GM18909 (cell line): Measurements from ENCODE around the gene TUBB.

Experiments used
- ATAC-seq: cut with Tn5 transposase; IDR thresholded peaks from one replicate; pipeline ENCODE4 v1.9.1; 2021; ENCODE audit warnings: mild to moderate bottlenecking; ENCODE audit not compliant: unreplicated experiment, poor library complexity

The TUBB gene

GRCh38 chr6:30732237-30732943, 12.2 kb downstream of the TUBB start:
- no peak for ATAC-seq

- ATAC-seq: peak; percentile 38
These were observed 15.6 kb downstream of the TUBB start for GRCh38 chr6:30735668-30736314.

- no peak for ATAC-seq
These were observed 18.4 kb downstream of the TUBB start for GRCh38 chr6:30738532-30738931.

DNA sequence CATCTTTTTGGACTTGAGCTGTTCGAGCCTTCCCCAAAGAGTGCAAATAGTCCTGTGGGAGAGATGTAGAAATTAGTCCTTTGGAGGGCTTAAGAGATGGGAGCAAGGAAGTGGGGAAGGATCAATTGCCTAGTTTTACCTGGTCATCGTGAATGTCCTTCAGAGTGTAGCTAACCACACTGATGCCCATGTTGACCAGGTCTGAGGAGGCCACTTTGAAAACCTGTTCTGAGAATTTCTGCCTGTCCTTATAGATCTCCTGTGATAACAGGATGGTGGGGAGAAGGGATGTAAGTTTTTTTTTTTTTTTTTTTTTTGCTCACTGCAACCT, 20.4 kb downstream of the TUBB start:
- ATAC-seq: no peak

DNA sequence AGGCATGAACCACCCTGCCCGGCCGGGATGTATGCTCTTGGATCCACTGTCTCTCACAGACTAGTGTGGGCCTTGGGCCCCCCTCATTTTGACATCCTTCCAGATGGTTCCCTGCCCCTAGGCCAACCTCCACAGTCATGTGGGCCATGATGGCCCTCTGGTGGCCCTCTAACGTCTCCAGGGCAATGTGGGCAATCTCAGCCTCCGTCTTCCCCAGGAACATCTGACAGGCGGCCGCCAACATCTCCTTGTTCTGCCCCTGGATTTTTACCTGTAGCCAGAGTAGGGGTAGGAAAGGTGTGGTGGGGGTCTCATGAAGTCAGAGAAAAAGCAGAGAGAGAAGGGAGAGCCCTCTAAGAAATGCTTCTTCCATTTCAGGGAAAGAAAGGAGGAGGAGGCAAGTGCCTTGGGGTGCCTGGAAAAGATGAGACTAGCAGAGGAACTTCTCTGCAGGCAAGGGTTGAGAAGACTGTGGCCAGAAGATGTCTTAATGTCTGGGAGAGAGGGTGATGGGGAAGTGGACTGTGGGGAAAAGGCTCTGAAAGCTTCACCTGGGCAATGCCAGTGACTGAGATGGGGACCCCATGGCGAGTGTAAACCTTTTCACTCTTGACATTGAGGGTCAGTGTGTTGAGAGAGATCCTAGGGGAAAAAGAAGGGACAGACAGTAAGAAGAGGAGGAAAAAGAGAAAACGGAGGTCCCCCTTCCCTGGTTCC, 21.1 kb downstream of the TUBB start:
- no peak for ATAC-seq

- ATAC-seq: no peak
These were observed 21.7 kb downstream of the TUBB start for GRCh38 chr6:30741789-30742315.

- ATAC-seq: peak; percentile 78
These were observed 22.4 kb downstream of the TUBB start, which contains the start of gene FLOT1 for GRCh38 chr6:30742316-30743098. Gene FLOT1, minus strand, starts transcription at chr6:30742687. Its CDS starts 498 bp downstream, at chr6:30742189.

DNA sequence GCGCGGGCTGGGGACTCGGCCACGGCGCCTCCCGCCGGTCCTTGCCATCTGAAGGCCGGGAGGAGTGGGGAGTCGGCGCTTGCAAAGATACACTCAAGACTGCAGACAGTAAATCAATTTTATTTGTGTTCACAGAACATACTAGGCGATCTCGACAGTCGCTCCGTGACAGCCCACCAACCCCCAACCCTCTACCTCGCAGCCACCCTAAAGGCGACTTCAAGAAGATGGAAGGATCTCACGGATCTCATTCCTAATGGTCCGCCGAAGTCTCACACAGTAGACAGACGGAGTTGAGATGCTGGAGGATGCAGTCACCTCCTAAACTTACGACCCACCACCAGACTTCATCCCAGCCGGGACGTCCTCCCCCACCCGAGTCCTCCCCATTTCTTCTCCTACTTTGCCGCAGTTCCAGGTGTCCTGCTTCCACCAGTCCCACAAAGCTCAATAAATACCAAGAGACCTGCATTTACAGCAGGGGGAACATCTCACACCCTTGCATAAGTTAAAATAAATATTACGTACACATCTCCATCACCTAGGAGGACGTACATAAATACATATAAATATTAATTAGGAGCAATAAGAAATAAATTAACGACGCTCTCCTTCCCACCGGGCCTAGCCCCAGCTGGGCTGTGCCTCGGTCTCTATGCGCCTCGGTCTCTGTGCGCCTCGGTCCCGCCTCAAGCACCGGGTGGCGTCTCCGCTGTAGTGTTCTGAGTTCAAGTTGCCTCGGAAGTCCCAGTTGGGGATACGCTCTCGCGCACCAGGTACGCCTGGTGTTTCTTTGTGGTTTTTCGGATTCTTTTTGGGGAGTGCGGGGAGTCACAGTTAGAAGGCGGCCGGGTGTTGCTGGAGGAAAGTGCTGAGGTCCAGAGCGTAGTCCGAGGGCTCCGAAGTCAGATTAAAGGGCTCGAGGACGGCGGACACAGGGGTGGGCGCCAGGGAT, 23.2 kb downstream of the TUBB start:
- ATAC-seq: no peak

DNA sequence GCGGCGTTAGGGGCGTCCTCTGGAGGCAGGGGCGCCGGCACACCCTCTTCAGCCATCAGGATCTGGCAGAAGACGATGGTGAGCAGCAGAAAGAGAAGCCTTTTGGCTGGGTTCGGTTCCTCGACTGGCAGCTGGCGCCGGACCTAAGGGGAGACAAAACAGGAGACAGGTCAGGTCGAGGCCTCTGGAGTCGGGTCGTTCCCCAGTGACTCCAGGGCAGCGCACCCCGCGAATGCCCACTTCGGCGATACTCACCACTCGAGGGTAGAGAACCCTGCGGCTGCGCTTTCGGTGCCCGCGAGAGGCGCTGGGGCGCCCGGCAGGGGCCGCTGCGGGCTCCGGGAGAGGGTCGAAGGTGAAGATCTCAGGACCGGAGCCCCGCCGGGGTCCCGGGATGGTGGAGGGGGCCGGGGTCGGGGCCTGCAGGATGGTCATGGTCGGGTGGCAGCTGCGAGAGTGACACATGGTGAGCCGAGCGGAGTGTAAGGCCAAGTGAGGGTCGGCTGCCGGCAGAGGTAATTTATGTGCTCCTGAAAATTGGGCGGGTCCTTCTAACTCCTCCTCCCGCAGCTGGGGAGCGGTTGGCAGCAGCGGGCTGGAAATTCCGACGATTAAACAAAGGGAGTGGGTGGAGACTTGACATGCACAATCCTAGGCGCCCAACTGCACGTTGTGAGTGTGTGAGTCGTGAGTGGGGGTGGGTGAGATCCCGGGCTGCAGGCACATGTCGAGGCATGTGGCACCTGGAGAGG, 24.1 kb downstream of the TUBB start, which contains the start of gene IER3:
TSS of gene IER3 (minus strand) at position 494 of the 752 bp plus-strand sequence. CDS start at position 465, 29 bp downstream.
- ATAC-seq: peak; percentile 26

GRCh38 chr6:30747300-30747687, 27.1 kb downstream of the TUBB start:
- ATAC-seq: no peak

- no peak for ATAC-seq
These were observed 28.0 kb downstream of the TUBB start for GRCh38 chr6:30747902-30748769.

GRCh38 chr6:30748851-30749540, 28.8 kb downstream of the TUBB start:
- ATAC-seq: no peak

DNA sequence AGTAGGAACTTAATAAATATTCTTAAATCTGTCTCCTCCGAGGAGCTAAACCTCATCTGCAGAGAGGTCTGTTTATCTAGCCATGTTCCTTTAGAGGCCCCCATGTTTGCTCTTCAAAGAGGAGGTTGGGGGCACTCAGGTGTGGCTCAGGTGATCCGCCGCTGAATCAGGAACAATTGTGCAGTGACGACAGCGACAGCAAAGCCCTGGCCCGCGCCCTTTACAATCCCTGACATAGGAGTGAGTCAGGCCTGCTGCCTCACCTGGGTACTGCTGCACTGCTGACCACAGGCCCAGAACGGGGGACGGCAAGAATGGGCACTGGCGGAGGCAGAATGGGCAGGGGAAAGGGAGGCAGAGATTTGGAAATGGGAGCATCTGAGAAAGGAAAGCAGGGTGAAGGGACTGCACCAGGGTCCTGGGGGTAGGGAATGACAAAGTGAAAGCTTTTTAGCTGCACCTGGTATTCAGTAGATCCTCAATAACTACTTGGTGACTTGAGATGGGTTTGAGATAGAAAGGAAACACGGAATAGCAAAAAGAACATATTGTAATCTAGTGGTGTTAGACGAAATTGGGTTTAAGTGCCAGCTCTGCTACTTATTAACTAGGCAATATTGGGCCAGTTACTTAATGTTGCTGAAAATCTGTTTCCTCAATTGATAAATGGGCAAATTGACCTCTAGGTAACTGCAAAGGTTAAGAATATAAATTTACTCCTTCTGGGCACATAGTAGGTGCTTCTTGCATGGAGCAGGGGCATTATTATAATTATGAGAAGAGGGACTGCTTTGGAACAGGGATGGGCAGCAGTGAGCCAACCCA, 29.6 kb downstream of the TUBB start:
- ATAC-seq: no peak

- ATAC-seq: no peak
These were observed 30.2 kb downstream of the TUBB start for GRCh38 chr6:30750379-30750668.

GRCh38 chr6:30752157-30752927, 32.2 kb downstream of the TUBB start:
- no peak for ATAC-seq

DNA sequence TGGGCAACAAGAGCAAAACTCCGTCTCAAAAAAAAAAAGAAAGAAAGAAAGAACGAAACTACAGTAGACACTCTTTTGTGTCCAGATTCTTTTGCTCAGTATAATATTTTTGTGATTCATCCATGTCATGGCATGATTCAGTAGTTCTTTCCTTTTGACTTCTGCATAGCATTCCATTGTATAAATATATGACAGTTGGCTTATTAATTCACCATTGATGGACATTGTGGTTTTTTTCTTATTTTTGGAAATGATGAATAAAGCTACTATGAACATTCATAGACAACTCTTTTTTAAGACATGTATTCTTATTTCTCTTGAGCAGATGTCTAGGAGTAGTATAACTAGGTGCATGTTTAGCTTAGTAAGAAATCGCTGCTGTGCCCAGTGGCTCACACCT, 34.5 kb downstream of the TUBB start:
- ATAC-seq: no peak
